ENCODE results near the gene ATXN7.

ATXN7 gene

GRCh38 chr3:63937661-63938651, 74.3 kb downstream of the ATXN7 start:
- no peak overlapping the region for H3K27ac ChIP-seq
- TF ChIP-seq ZFX (IDR thresholded peaks at IDR 0.05) (no peak), CTCF (conservative IDR thresholded peaks at IDR 0.05) (no peak)

GRCh38 chr3:63940389-63940757, 76.7 kb downstream of the ATXN7 start:
- H3K27ac ChIP-seq: no peak overlapping the region
- TF ChIP-seq CTCF (conservative IDR thresholded peaks at IDR 0.05) (no peak), ZFX (IDR thresholded peaks at IDR 0.05) (no peak)

- TF ChIP-seq ZFX (IDR thresholded peaks at IDR 0.05): no peak
- no peak for TF ChIP-seq CTCF (conservative IDR thresholded peaks at IDR 0.05)
- H3K27ac ChIP-seq: no peak overlapping the region
These were observed 78.9 kb downstream of the ATXN7 start for GRCh38 chr3:63942528-63942927.

GRCh38 chr3:63943678-63944077, 80.0 kb downstream of the ATXN7 start:
- H3K27ac ChIP-seq: no peak overlapping the region
- TF ChIP-seq CTCF (conservative IDR thresholded peaks at IDR 0.05): no peak
- no peak for TF ChIP-seq ZFX (IDR thresholded peaks at IDR 0.05)

- TF ChIP-seq CTCF (conservative IDR thresholded peaks at IDR 0.05) (no peak), ZFX (IDR thresholded peaks at IDR 0.05) (no peak)
- no peak overlapping the region for H3K27ac ChIP-seq
These were observed 82.0 kb downstream of the ATXN7 start for GRCh38 chr3:63945558-63946096.

- no peak overlapping the region for H3K27ac ChIP-seq
- no peak for TF ChIP-seq ZFX (IDR thresholded peaks at IDR 0.05)
- TF ChIP-seq CTCF (conservative IDR thresholded peaks at IDR 0.05): no peak
These were observed 83.1 kb downstream of the ATXN7 start for GRCh38 chr3:63946753-63947152.

GRCh38 chr3:63947594-63947993, 83.9 kb downstream of the ATXN7 start:
- no peak overlapping the region for H3K27ac ChIP-seq
- TF ChIP-seq ZFX (IDR thresholded peaks at IDR 0.05) (no peak), CTCF (conservative IDR thresholded peaks at IDR 0.05) (no peak)
